ENCODE measurements around the gene CHRND.

The CHRND gene

GRCh38 chr2:232571026-232571474 lies 45.1 kb downstream of the CHRND start:
- no peak for TF ChIP-seq CTCF (IDR thresholded peaks at IDR 0.05; ENCODE audit: control extremely low read depth, extremely low read depth, low read depth, missing control alignments)
- DNase-seq (ENCODE audit: extremely low spot score) = no peak
- ChIA-PET POLR2A (no interaction called here), CTCF (no interaction called here)

GRCh38 chr2:232573042-232573441 lies 47.1 kb downstream of the CHRND start:
- no peak for TF ChIP-seq CTCF (IDR thresholded peaks at IDR 0.05; ENCODE audit: control extremely low read depth, extremely low read depth, low read depth, missing control alignments)
- no peak for DNase-seq (ENCODE audit: extremely low spot score)
- ChIA-PET CTCF (interaction anchor here (1.1 to 1.5 kb wide), 3 partner anchors 20 to 30 kb away, joined by 3 read pairs; no protein-coding TSS in a partner anchor), POLR2A (no interaction called here)

GRCh38 chr2:232573771-232574435 lies 47.9 kb downstream of the CHRND start:
- ChIA-PET CTCF (interaction anchor here (1.1 to 1.5 kb wide), 3 partner anchors 20 to 29 kb away, joined by 3 read pairs; no protein-coding TSS in a partner anchor), POLR2A (no interaction called here)
- DNase-seq (ENCODE audit: extremely low spot score) = no peak
- no peak for TF ChIP-seq CTCF (IDR thresholded peaks at IDR 0.05; ENCODE audit: control extremely low read depth, extremely low read depth, low read depth, missing control alignments)

GRCh38 chr2:232574674-232575403 lies 48.9 kb downstream of the CHRND start:
- no peak for TF ChIP-seq CTCF (IDR thresholded peaks at IDR 0.05; ENCODE audit: control extremely low read depth, extremely low read depth, low read depth, missing control alignments)
- no peak for DNase-seq (ENCODE audit: extremely low spot score)
- CTCF ChIA-PET = interaction anchor here (1.1 kb wide), 1 partner anchor 9 kb away, joined by 4 read pairs; no protein-coding TSS in a partner anchor
- POLR2A ChIA-PET = no interaction called here

GRCh38 chr2:232575404-232575746 lies 49.4 kb downstream of the CHRND start:
- POLR2A ChIA-PET = no interaction called here
- no peak for DNase-seq (ENCODE audit: extremely low spot score)
- CTCF ChIA-PET = interaction anchor here (1.1 kb wide), 1 partner anchor 8 kb away, joined by 4 read pairs; no protein-coding TSS in a partner anchor
- TF ChIP-seq CTCF (IDR thresholded peaks at IDR 0.05; ENCODE audit: control extremely low read depth, extremely low read depth, low read depth, missing control alignments) = no peak

GRCh38 chr2:232576995-232577394 lies 51.0 kb downstream of the CHRND start:
- no peak for TF ChIP-seq CTCF (IDR thresholded peaks at IDR 0.05; ENCODE audit: control extremely low read depth, extremely low read depth, low read depth, missing control alignments)
- CTCF ChIA-PET = interaction anchor here (2.1 kb wide), 1 partner anchor 9 kb away, joined by 5 read pairs; no protein-coding TSS in a partner anchor
- POLR2A ChIA-PET = no interaction called here
- no peak for DNase-seq (ENCODE audit: extremely low spot score)

Data from GM10248 (cell line).